ENCODE results near the gene ZSWIM8. TPM values are rescaled to one million over a fixed set of nuclear protein-coding genes. Genes with fewer than 3 reads are reported as not detected.

The ZSWIM8 gene
- total RNA-seq, 4 donors from 2014 or later = 48.4 to 121 (median 101) TPM

DNA sequence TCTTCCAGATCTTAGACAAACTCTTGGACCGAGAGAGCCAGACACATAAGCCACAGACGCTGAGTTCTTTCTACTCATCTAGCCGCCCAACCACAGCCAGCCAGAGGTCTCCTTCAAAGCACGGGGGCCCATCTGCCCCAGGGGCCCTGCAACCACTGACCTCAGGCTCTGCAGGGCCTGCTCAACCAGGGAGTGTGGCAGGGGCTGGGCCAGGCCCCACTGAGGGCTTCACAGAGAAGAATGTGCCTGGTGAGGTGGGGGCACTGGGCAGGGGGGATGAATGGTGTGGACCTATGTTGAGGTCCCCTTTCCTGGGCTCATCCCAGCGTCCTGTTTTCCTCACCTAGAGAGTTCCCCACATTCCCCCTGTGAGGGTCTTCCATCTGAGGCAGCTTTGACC lies 11.4 kb downstream of the ZSWIM8 start:
- 54 to 73% methylated on average over 2 to 3 of the region's 5 CpGs for WGBS, 2 donors (ENCODE audit: low coverage in 1 of 2)
- Histone ChIP-seq H3K4me3 (no peak overlapping the region), H3K36me3 (peaks cover 0 to 100% of the 10 kb centered on the region in 2 donors), H3K27me3 (no peaks in the 10 kb centered on the region), H3K4me1 (no peaks in the 10 kb centered on the region), H3K9me3 (no peaks in the 10 kb centered on the region), H3K27ac (no peak overlapping the region)
- TF ChIP-seq, protein P1, sequence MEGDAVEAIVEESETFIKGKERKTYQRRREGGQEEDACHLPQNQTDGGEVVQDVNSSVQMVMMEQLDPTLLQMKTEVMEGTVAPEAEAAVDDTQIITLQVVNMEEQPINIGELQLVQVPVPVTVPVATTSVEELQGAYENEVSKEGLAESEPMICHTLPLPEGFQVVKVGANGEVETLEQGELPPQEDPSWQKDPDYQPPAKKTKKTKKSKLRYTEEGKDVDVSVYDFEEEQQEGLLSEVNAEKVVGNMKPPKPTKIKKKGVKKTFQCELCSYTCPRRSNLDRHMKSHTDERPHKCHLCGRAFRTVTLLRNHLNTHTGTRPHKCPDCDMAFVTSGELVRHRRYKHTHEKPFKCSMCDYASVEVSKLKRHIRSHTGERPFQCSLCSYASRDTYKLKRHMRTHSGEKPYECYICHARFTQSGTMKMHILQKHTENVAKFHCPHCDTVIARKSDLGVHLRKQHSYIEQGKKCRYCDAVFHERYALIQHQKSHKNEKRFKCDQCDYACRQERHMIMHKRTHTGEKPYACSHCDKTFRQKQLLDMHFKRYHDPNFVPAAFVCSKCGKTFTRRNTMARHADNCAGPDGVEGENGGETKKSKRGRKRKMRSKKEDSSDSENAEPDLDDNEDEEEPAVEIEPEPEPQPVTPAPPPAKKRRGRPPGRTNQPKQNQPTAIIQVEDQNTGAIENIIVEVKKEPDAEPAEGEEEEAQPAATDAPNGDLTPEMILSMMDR (IDR thresholded peaks at IDR 0.05) = no peak
- TF ChIP-seq POLR2A (IDR thresholded peaks at IDR 0.05) (no peak), EP300 (IDR thresholded peaks at IDR 0.05) (no peak), POLR2AphosphoS5 (IDR thresholded peaks at IDR 0.05) (no peak)
- ATAC-seq = no peak

DNA sequence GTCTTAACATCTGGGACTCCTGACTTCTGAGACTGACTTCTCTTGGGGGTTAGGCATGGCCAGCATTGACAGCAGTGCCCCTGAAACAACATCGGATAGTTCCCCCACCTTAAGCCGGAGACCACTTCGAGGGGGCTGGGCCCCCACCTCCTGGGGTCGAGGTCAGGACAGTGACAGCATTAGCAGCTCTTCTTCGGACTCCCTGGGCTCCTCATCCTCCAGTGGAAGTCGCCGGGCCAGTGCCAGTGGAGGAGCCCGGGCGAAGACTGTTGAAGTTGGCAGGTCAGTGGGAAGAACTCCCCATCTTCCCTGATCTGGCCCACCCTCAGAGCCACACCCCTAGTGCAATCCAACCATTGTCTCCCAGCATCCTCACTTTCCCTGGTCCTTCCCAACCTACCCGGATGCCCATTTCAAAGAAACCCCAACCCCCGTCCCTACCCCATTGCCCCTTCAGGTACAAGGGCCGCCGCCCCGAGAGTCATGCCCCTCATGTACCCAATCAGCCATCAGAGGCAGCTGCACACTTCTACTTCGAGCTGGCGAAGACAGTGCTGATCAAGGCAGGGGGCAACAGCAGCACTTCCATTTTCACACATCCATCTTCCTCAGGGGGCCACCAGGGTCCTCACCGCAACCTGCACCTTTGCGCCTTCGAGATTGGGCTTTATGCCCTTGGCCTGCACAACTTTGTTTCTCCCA lies 12.1 kb downstream of the ZSWIM8 start:
- no peak overlapping the region for H3K4me3 ChIP-seq
- peaks cover 0 to 100% of the 10 kb centered on the region in 2 donors for H3K36me3 ChIP-seq
- TF ChIP-seq POLR2AphosphoS5 (IDR thresholded peaks at IDR 0.05) = no peak
- TF ChIP-seq EP300 (IDR thresholded peaks at IDR 0.05) = no peak
- no peaks in the 10 kb centered on the region for H3K27me3 ChIP-seq
- H3K27ac ChIP-seq = no peak overlapping the region
- H3K4me1 ChIP-seq = no peaks in the 10 kb centered on the region
- no peaks in the 10 kb centered on the region for H3K9me3 ChIP-seq
- WGBS, 2 donors (ENCODE audit: low coverage in 1 of 2) = 79 to 90% methylated on average over 3 to 13 of the region's 19 CpGs
- ATAC-seq = no peak

DNA sequence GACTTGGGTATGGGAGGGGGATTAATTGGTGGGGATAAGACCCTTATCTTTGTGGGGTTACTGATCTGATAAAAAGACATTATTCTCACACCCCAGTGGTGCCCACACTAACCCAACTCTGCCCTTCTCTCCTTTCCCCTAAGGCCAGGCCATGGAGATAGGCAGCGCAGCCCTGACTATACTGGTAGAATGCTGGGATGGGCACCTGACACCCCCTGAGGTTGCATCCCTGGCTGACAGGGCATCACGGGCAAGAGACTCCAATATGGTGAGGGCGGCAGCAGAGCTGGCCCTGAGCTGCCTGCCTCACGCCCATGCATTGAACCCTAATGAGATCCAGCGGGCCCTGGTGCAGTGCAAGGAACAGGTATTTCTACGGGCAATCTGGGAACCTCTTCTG lies 12.7 kb downstream of the ZSWIM8 start:
- H3K4me1 ChIP-seq = no peaks in the 10 kb centered on the region
- WGBS, 2 donors (ENCODE audit: low coverage in 1 of 2) = 60% methylated on average over 1 of the region's 6 CpGs; no CpG with 5 or more reads in 1 of the 2 donors
- no peaks in the 10 kb centered on the region for H3K27me3 ChIP-seq
- H3K27ac ChIP-seq = no peak overlapping the region
- H3K9me3 ChIP-seq = no peaks in the 10 kb centered on the region
- TF ChIP-seq POLR2A (IDR thresholded peaks at IDR 0.05) (no peak), POLR2AphosphoS5 (IDR thresholded peaks at IDR 0.05) (no peak), EP300 (IDR thresholded peaks at IDR 0.05) (no peak)
- TF ChIP-seq, protein P1 (IDR thresholded peaks at IDR 0.05) = no peak
- H3K4me3 ChIP-seq = no peak overlapping the region
- no peak for ATAC-seq
- H3K36me3 ChIP-seq = peaks cover 0 to 100% of the 10 kb centered on the region in 2 donors

DNA sequence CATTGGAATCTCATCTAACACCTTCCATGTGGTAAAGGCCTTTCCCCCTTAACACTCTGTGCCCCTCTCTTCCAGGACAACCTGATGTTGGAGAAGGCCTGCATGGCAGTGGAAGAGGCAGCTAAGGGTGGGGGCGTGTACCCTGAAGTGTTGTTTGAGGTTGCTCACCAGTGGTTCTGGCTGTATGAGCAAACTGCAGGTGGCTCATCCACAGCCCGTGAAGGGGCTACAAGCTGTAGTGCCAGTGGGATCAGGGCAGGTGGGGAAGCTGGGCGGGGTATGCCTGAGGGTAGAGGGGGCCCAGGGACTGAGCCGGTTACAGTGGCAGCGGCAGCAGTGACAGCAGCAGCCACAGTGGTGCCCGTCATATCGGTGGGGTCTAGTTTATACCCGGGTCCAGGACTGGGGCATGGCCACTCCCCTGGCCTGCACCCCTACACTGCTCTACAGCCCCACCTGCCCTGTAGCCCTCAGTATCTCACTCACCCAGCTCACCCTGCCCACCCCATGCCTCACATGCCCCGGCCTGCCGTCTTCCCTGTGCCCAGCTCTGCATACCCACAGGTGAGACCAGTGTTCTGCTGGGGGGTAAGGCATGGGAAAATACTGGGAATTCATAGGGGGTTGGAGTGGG lies 13.6 kb downstream of the ZSWIM8 start:
- no peak for ATAC-seq
- H3K36me3 ChIP-seq = peaks cover 0 to 100% of the 10 kb centered on the region in 2 donors
- TF ChIP-seq, protein P1 (IDR thresholded peaks at IDR 0.05) = no peak
- TF ChIP-seq EP300 (IDR thresholded peaks at IDR 0.05) (no peak), POLR2AphosphoS5 (IDR thresholded peaks at IDR 0.05) (no peak), POLR2A (IDR thresholded peaks at IDR 0.05) (no peak)
- 68% methylated on average over 8 of the region's 10 CpGs; no CpG with 5 or more reads in 1 of the 2 donors for WGBS, 2 donors (ENCODE audit: low coverage in 1 of 2)
- H3K9me3 ChIP-seq = no peaks in the 10 kb centered on the region
- H3K4me1 ChIP-seq = no peaks in the 10 kb centered on the region
- H3K4me3 ChIP-seq = no peak overlapping the region
- H3K27me3 ChIP-seq = no peaks in the 10 kb centered on the region
- no peak overlapping the region for H3K27ac ChIP-seq

DNA sequence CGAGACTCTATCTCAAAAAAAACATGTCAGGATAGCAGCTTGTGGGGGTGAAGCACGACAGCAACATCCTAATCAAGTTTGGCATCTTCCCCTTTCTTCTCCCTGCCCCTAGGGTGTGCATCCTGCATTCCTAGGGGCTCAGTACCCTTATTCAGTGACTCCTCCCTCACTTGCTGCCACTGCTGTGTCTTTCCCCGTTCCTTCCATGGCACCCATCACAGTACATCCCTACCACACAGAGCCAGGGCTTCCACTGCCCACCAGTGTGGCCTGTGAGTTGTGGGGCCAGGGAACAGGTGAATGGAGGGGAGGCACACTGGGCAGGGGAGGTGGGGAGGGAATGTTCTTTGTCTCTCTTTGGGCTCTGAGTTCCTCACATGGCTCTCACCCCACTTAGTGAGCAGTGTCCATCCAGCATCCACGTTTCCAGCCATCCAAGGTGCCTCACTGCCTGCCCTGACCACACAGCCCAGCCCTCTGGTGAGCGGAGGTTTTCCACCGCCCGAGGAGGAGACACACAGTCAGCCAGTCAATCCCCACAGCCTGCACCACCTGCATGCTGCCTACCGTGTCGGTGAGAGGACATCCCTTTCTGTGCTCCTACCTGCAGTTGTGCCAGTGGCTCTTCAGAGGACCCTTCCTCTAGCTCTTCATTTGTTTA lies 14.6 kb downstream of the ZSWIM8 start:
- H3K36me3 ChIP-seq = peaks cover 0 to 100% of the 10 kb centered on the region in 2 donors
- H3K4me1 ChIP-seq = no peaks in the 10 kb centered on the region
- TF ChIP-seq POLR2AphosphoS5 (IDR thresholded peaks at IDR 0.05) (no peak), EP300 (IDR thresholded peaks at IDR 0.05) (no peak), POLR2A (IDR thresholded peaks at IDR 0.05) (no peak)
- TF ChIP-seq, protein P1 (IDR thresholded peaks at IDR 0.05) = no peak
- WGBS, 2 donors (ENCODE audit: low coverage in 1 of 2) = 51 to 75% methylated on average over 2 to 7 of the region's 9 CpGs
- H3K9me3 ChIP-seq = no peaks in the 10 kb centered on the region
- ATAC-seq = no peak
- no peak overlapping the region for H3K4me3 ChIP-seq
- H3K27me3 ChIP-seq = no peaks in the 10 kb centered on the region
- H3K27ac ChIP-seq = no peak overlapping the region
